ENCODE data around the gene RNPEPL1.

The RNPEPL1 gene

DNA sequence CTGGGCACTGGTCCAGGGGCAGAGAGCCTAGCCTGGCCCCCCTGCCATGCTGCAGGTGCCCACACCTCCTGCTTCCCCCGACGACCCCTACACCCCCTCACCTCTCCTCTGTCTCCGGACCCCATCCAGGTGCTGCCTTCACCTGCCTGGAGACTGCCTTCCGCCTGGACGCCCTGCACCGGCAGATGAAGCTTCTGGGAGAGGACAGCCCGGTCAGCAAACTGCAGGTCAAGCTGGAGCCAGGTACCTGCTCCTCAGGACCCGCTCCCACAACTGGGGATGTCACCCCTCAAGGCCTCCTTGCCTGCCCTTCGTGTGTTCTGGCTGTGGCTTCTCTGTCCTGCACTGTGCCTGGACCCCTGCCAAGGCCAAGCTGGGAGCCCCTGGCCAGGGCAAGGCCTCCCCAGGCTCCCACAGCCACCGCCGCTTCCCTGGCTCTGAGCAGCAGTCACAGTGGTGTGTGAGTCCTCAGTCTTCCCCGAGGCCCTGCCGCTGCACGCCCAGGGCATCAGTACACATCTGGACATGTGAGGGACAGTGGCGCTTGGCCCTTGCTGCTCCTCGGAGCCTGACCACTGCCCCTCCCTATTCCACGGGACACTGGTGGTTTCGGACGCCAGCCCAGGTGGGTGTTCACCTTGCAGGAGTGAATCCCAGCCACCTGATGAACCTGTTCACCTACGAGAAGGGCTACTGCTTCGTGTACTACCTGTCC lies 6.3 kb downstream of the RNPEPL1 start:
- Histone ChIP-seq H3K9me3 (ENCODE audit: control insufficient read depth, insufficient read depth, low read length) (no peaks in the 10 kb centered on the region), H3K27me3 (ENCODE audit: control insufficient read depth, insufficient read depth, low read length) (peaks cover 7% of the 10 kb centered on the region), H3K9ac (ENCODE audit: low read depth, low read length) (no peak overlapping the region), H3K36me3 (ENCODE audit: control insufficient read depth, insufficient read depth, low read length) (no peaks in the 10 kb centered on the region), H3K4me3 (ENCODE audit: low read depth, low read length) (no peak overlapping the region), H3K4me1 (ENCODE audit: control insufficient read depth, insufficient read depth, low read length) (no peaks in the 10 kb centered on the region), H3K27ac (ENCODE audit: low read depth, low read length) (no peak overlapping the region)

DNA sequence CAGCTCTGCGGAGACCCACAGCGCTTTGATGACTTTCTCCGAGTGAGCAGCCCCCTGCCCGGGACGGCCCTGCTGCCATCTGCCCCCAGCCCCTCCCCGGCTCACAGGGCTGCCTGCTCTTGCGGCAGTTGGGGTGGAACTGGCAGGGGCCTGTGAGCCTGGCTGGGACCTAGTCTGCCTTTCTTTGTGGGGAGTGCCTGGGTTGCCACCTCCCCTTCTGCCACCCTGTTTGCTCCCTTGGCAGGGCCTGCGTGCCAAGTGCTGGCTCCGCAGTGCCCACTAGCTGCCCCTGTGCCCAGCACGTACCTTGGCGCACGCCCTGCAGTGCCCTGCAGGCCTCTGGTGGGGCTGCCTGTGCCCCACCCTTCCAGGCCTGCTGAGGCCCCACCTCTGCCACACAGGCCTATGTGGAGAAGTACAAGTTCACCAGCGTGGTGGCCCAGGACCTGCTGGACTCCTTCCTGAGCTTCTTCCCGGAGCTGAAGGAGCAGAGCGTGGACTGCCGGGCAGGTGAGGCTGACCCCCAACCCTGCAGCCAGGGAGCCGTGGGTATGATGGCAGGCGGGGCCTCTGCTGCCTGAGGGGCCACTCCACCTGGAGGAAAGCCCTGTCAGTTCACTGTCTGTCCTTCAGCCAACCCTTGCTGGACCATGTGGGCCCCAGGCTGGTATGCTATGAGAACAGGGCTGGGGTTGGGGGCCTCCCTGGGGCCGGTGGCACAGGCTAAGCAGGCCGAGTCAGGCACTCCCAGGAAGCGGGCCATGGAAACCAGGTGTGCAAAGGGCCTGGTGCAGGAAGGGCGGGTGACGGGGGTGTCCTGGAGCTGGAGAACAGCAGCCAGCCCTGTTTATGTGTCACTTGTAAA lies 7.0 kb downstream of the RNPEPL1 start:
- no peak overlapping the region for H3K4me3 ChIP-seq (ENCODE audit: low read depth, low read length)
- no peak overlapping the region for H3K27ac ChIP-seq (ENCODE audit: low read depth, low read length)
- no peaks in the 10 kb centered on the region for H3K27me3 ChIP-seq (ENCODE audit: control insufficient read depth, insufficient read depth, low read length)
- no peak overlapping the region for H3K9ac ChIP-seq (ENCODE audit: low read depth, low read length)
- H3K4me1 ChIP-seq (ENCODE audit: control insufficient read depth, insufficient read depth, low read length): no peaks in the 10 kb centered on the region
- H3K9me3 ChIP-seq (ENCODE audit: control insufficient read depth, insufficient read depth, low read length): no peaks in the 10 kb centered on the region
- H3K36me3 ChIP-seq (ENCODE audit: control insufficient read depth, insufficient read depth, low read length): no peaks in the 10 kb centered on the region

DNA sequence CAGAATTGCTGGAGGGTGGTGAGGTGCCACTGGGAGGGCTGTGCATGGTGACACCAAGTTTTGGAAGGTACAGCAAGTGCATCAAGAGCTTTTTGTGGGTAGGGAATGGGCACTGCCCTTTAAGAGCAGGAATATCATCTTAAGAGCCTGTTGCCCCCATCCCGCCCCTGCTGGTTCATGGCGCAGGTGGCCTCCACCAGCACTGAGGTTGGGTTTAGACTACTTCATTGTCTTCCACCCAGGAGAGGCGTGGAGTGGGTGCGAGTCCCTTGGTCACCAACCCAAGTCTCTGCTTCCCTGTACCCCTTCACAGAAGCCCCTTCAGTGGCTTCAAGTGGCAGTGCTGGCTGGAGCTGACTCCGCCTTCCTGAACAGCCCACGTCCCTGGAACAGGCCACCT lies 7.8 kb downstream of the RNPEPL1 start:
- Histone ChIP-seq H3K4me1 (ENCODE audit: control insufficient read depth, insufficient read depth, low read length) (no peaks in the 10 kb centered on the region), H3K9ac (ENCODE audit: low read depth, low read length) (no peak overlapping the region), H3K9me3 (ENCODE audit: control insufficient read depth, insufficient read depth, low read length) (no peaks in the 10 kb centered on the region), H3K27ac (ENCODE audit: low read depth, low read length) (no peak overlapping the region), H3K36me3 (ENCODE audit: control insufficient read depth, insufficient read depth, low read length) (no peaks in the 10 kb centered on the region), H3K27me3 (ENCODE audit: control insufficient read depth, insufficient read depth, low read length) (no peaks in the 10 kb centered on the region), H3K4me3 (ENCODE audit: low read depth, low read length) (no peak overlapping the region)

DNA sequence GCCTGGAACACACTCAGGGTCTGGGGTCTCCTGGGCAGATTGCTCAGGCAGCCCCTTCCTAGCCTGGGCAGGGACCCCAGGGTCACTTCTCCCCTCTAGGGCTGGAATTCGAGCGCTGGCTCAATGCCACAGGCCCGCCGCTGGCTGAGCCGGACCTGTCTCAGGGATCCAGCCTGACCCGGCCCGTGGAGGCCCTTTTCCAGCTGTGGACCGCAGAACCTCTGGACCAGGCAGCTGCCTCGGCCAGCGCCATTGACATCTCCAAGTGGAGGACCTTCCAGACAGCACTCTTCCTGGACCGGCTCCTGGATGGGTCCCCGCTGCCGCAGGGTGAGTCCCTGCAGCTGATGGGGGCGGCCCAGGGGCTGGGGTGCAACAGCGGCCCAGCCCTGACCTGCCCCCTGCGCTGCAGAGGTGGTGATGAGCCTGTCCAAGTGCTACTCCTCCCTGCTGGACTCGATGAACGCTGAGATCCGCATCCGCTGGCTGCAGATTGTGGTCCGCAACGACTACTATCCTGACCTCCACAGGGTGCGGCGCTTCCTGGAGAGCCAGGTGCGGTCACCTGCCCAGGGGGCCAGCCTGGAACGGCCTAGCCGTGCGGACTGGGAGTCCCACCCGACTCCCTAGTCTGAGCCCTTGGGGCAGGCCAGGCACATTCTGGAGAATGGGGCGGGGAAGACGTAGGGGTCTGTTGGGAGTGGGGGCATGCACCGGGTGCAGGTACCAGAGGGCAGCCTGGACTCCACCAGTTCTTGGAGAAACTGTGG lies 8.3 kb downstream of the RNPEPL1 start:
- H3K27ac ChIP-seq (ENCODE audit: low read depth, low read length): no peak overlapping the region
- no peaks in the 10 kb centered on the region for H3K36me3 ChIP-seq (ENCODE audit: control insufficient read depth, insufficient read depth, low read length)
- no peaks in the 10 kb centered on the region for H3K4me1 ChIP-seq (ENCODE audit: control insufficient read depth, insufficient read depth, low read length)
- H3K4me3 ChIP-seq (ENCODE audit: low read depth, low read length): no peak overlapping the region
- no peaks in the 10 kb centered on the region for H3K27me3 ChIP-seq (ENCODE audit: control insufficient read depth, insufficient read depth, low read length)
- H3K9ac ChIP-seq (ENCODE audit: low read depth, low read length): no peak overlapping the region
- H3K9me3 ChIP-seq (ENCODE audit: control insufficient read depth, insufficient read depth, low read length): no peaks in the 10 kb centered on the region

DNA sequence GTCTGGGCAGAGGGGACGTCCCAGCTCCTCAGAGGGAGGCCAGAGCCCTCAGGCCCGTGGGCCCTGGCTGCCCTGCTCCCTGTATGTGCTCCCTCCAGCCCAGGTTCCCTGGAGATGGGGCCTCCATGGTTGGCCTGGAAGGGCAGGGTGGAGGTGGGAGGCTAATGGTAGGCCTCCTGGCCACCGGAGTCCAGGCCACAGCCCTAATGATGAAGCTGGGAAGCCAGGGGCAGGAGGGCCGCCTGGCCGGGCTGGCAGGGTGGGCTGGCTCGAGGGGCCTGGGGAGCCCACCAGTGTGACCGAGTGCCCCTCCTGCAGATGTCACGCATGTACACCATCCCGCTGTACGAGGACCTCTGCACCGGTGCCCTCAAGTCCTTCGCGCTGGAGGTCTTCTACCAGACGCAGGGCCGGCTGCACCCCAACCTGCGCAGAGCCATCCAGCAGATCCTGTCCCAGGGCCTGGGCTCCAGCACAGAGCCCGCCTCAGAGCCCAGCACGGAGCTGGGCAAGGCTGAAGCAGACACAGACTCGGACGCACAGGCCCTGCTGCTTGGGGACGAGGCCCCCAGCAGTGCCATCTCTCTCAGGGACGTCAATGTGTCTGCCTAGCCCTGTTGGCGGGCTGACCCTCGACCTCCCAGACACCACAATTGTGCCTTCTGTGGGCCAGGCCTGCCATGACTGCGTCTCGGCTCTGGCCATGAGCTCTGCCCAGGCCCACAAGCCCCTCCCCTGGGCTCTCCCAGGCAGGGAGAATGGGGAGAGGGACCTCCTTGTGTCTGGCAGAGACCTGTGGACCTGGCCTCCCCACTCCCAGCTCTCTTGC lies 9.2 kb downstream of the RNPEPL1 start:
- H3K27me3 ChIP-seq (ENCODE audit: control insufficient read depth, insufficient read depth, low read length): no peaks in the 10 kb centered on the region
- H3K9ac ChIP-seq (ENCODE audit: low read depth, low read length): no peak overlapping the region
- H3K4me1 ChIP-seq (ENCODE audit: control insufficient read depth, insufficient read depth, low read length): peaks cover 5% of the 10 kb centered on the region; the same call in 1 of the 2 replicates
- H3K9me3 ChIP-seq (ENCODE audit: control insufficient read depth, insufficient read depth, low read length): no peaks in the 10 kb centered on the region
- no peak overlapping the region for H3K27ac ChIP-seq (ENCODE audit: low read depth, low read length)
- H3K36me3 ChIP-seq (ENCODE audit: control insufficient read depth, insufficient read depth, low read length): no peaks in the 10 kb centered on the region
- H3K4me3 ChIP-seq (ENCODE audit: low read depth, low read length): no peak overlapping the region

DNA sequence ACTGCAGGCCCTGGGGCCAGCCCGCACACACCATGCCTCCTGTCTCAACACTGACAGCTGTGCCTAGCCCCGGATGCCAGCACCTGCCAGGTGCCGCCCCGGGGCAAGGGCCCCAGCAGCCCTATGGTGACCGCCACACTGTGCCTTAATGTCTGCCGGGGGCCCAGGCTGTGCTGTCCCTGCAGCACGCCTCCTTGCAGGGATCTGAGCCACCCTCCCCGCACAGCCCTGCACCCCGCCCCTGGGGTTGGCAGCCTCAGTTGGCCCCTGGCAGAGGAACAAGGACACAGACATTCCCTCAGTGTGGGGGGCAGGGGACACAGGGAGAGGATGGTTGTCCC lies 9.8 kb downstream of the RNPEPL1 start:
- no peak overlapping the region for H3K4me3 ChIP-seq (ENCODE audit: low read depth, low read length)
- no peaks in the 10 kb centered on the region for H3K36me3 ChIP-seq (ENCODE audit: control insufficient read depth, insufficient read depth, low read length)
- no peaks in the 10 kb centered on the region for H3K9me3 ChIP-seq (ENCODE audit: control insufficient read depth, insufficient read depth, low read length)
- H3K9ac ChIP-seq (ENCODE audit: low read depth, low read length): no peak overlapping the region
- peaks cover 5% of the 10 kb centered on the region; the same call in 1 of the 2 replicates for H3K4me1 ChIP-seq (ENCODE audit: control insufficient read depth, insufficient read depth, low read length)
- H3K27me3 ChIP-seq (ENCODE audit: control insufficient read depth, insufficient read depth, low read length): no peaks in the 10 kb centered on the region
- H3K27ac ChIP-seq (ENCODE audit: low read depth, low read length): no peak overlapping the region

DNA sequence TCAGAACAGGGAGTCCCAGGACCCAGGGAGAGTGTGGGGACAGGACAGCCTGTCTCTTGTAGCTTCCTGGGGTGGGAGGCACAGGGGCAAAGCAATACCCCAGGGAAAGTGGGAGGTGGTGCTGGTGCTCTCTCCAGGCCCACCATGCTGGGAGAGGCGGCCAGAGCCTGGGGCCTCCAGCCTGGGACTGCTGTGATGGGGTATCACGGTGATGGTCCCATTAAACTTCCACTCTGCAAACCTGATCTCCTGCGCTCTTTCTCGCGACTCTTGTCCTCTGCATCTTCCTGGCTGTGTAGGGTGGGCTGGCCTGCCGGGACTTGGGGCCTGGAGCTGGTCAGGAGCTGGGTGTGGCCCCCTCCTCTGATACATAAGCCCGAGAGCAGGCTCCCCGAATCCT lies 10.2 kb downstream of the RNPEPL1 start:
- H3K36me3 ChIP-seq (ENCODE audit: control insufficient read depth, insufficient read depth, low read length): no peaks in the 10 kb centered on the region
- no peak overlapping the region for H3K27ac ChIP-seq (ENCODE audit: low read depth, low read length)
- H3K9me3 ChIP-seq (ENCODE audit: control insufficient read depth, insufficient read depth, low read length): no peaks in the 10 kb centered on the region
- H3K27me3 ChIP-seq (ENCODE audit: control insufficient read depth, insufficient read depth, low read length): no peaks in the 10 kb centered on the region
- H3K4me1 ChIP-seq (ENCODE audit: control insufficient read depth, insufficient read depth, low read length): peaks cover 5% of the 10 kb centered on the region; the same call in 1 of the 2 replicates
- no peak overlapping the region for H3K9ac ChIP-seq (ENCODE audit: low read depth, low read length)
- no peak overlapping the region for H3K4me3 ChIP-seq (ENCODE audit: low read depth, low read length)

DNA sequence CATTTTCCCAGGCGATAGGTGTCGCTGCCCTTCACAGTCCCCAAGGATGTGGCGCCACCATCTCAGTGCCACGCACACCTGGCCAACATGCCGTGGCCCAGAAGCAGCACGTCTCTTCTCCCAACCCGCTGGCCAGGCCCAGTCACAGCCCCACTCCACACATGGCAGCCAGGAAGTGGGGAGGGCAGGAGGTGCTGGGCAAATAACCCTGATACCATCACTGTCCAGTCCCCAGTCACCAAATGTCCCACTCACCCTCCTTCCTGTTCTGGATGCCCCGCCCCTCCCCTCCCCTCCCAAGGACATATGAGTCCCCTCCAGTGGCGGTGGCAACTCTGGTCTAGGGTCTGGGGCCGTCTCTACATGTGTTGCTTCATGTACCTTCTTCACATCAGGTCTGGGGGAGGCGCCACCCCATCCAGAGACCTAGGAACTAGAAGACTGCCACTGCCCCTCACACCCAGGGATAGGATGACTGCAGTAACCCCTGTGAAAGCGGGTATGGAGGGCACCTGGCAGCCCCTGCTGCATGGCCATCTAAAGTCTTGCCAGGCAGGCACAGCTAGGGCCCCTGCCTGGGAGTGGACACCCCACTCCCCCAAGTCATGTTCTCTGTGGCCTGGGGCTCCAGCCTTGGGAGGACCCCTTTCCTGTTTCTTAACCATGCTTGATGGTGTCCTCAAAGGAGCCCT lies 10.9 kb downstream of the RNPEPL1 start:
- Histone ChIP-seq H3K36me3 (ENCODE audit: control insufficient read depth, insufficient read depth, low read length) (no peaks in the 10 kb centered on the region), H3K9me3 (ENCODE audit: control insufficient read depth, insufficient read depth, low read length) (no peaks in the 10 kb centered on the region), H3K4me1 (ENCODE audit: control insufficient read depth, insufficient read depth, low read length) (peaks cover 5% of the 10 kb centered on the region; the same call in 1 of the 2 replicates), H3K27me3 (ENCODE audit: control insufficient read depth, insufficient read depth, low read length) (no peaks in the 10 kb centered on the region), H3K27ac (ENCODE audit: low read depth, low read length) (no peak overlapping the region), H3K9ac (ENCODE audit: low read depth, low read length) (no peak overlapping the region), H3K4me3 (ENCODE audit: low read depth, low read length) (no peak overlapping the region)

DNA sequence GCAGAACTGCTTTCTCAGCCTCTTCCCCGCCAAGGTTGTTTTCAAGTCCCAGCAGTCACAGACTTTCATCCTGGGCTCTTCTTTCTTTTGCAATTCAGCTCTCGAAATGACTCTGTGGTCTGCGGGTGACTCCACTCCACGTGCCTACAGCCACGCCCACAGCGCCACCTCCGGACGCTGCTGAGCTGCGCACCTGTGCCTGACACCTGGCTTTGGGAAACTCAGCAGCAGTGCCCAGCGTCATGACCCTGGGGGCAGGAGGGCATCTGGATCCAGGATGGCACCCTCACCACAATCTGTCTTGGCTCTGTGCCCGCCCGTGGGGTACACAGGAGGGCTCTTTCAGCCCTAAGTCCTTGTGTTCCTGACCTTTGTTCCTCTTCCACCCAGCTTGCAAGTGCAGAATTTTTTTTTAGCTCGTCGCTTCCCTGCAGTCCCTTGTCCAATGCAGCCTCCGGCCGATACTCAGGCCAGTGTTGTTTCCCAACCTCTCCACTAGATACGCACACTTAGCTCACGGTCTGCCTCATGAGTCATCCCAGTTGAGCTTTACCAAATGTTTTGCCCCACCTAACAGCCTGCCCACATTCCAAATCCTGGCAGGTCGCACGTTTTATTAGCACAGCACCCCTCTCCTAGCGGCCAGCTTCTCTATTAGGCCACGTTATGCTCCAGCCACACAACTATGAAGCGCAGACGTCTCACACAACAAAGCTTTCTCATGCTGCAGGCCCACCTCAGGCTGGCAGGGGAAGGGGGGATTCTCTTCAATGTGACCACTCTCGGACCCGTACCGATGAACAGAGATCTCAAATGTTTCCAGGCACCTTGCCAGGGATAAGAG lies 11.7 kb downstream of the RNPEPL1 start:
- Histone ChIP-seq H3K36me3 (ENCODE audit: control insufficient read depth, insufficient read depth, low read length) (no peaks in the 10 kb centered on the region), H3K9me3 (ENCODE audit: control insufficient read depth, insufficient read depth, low read length) (no peaks in the 10 kb centered on the region), H3K4me3 (ENCODE audit: low read depth, low read length) (no peak overlapping the region), H3K27ac (ENCODE audit: low read depth, low read length) (no peak overlapping the region), H3K9ac (ENCODE audit: low read depth, low read length) (no peak overlapping the region), H3K27me3 (ENCODE audit: control insufficient read depth, insufficient read depth, low read length) (no peaks in the 10 kb centered on the region), H3K4me1 (ENCODE audit: control insufficient read depth, insufficient read depth, low read length) (peaks cover 12% of the 10 kb centered on the region)

All from HUES48 (cell line).